K562 (cell line): ENCODE results near the gene DNAH3. TPM values are rescaled to one million over a fixed set of nuclear protein-coding genes. Genes with fewer than 3 reads are reported as not detected.

Experiments
- IRF9 ChIP-seq: fragments of 450-650 bp; IDR thresholded peaks from 2 replicates; pipeline ENCODE4 v1.6.1; 2016; ENCODE audit warnings: missing biosample characterization, missing genetic modification characterization
- JUND ChIP-seq, 2 experiments: IDR thresholded peaks; 2 replicates in 1 of 2; 3 replicates in 1 of 2; pipeline ENCODE4 v1.6.1; 2011; ENCODE audit warnings: borderline replicate concordance in 2 of 2, low read depth in 2 of 2, low read length in 2 of 2, improper control_type of control experiment in 1 of 2, missing biosample characterization in 1 of 2, missing genetic modification characterization in 1 of 2, missing genetic modification reagents in 1 of 2
- LARP7 ChIP-seq: fragments of 450-650 bp; IDR thresholded peaks from 2 replicates; pipeline ENCODE4 v1.6.1; 2016
- MAZ ChIP-seq, 2 experiments: fragments of 450-650 bp in 1 of 2; sonication (generic) in 1 of 2; formaldehyde crosslinking; IDR thresholded peaks in 1 of 2; conservative IDR thresholded peaks in 1 of 2; 2 replicates each; pipeline versions ENCODE4 v1.4.0 to v1.5.0; 2020; ENCODE audit warnings: mild to moderate bottlenecking in 1 of 2, missing genetic modification reagents in 1 of 2
- POLR2B ChIP-seq: fragments of 450-650 bp; IDR thresholded peaks from 2 replicates; pipeline ENCODE4 v1.6.1; 2018; ENCODE audit warnings: low read depth; ENCODE audit not compliant: partially characterized antibody
- RNF2 ChIP-seq: sonication (generic); IDR thresholded peaks from 2 replicates; pipeline ENCODE4 v1.6.1; 2016
- TRIM24 ChIP-seq, 2 experiments: fragments of 450-650 bp; IDR thresholded peaks; 2 replicates each; pipeline ENCODE4 v1.6.1; 2016
- VEZF1 ChIP-seq: fragments of 200-800 bp; sonication (Bioruptor generic); IDR thresholded peaks from 2 replicates; pipeline ENCODE4 v1.6.1; 2017; ENCODE audit warnings: missing genetic modification characterization, missing compliant biosample characterization
- XRCC5 ChIP-seq: fragments of 200-400 bp; formaldehyde crosslinking; IDR thresholded peaks from 2 replicates; pipeline ENCODE4 v1.6.1; 2017; ENCODE audit warnings: low read depth, mild to moderate bottlenecking, low read length
- ZFPM2 ChIP-seq: fragments of 250-450 bp; sonication (Bioruptor Pico); IDR thresholded peaks from 2 replicates; pipeline ENCODE4 v1.5.1; 2022; ENCODE audit warnings: mild to moderate bottlenecking
- ZHX1 ChIP-seq: fragments of 150-350 bp; conservative IDR thresholded peaks from 2 replicates; pipeline ENCODE4 v1.6.1; 2014; ENCODE audit warnings: low read length
- ZNF274 ChIP-seq: IDR thresholded peaks from 2 replicates; pipeline ENCODE4 v1.6.1; 2011; ENCODE audit warnings: low read depth, mild to moderate bottlenecking, low read length, moderate library complexity, borderline replicate concordance
- ZNF695 ChIP-seq: fragments of 450-650 bp; formaldehyde crosslinking; IDR thresholded peaks from 2 replicates; pipeline ENCODE4 v1.4.0; 2020; ENCODE audit warnings: mild to moderate bottlenecking, moderate library complexity
- ZNF707 ChIP-seq: fragments of 250-450 bp; sonication (Bioruptor Pico); conservative IDR thresholded peaks from 2 replicates; pipeline ENCODE4 v1.8.0; 2022; ENCODE audit warnings: inconsistent platforms, mild to moderate bottlenecking, moderate library complexity
- polyA plus RNA-seq, 8 experiments: library from polyadenylated mRNA; depleted of rRNA in 4 of 8; stranded (reverse) in 5 of 8; unstranded in 3 of 8; fragments of >200 nt; fragmentation: Nextera tagmentation in 2 of 8; fragmentation: Illumina TruSeq in 1 of 8; extraction: Ambion mirVana in 2 of 8; extraction: Trizol in 1 of 8; gene quantifications; 2 replicates each; pipeline versions ENCODE4 v1.2.1 to v1.2.3, GENCODE V29; 2011 to 2014; ENCODE audit warnings: inconsistent platforms in 1 of 8, missing spikeins in 1 of 8
- total RNA-seq, 7 experiments: library from RNA; depleted of rRNA in 6 of 7; stranded (reverse); fragments of >200 nt in 6 of 7; fragmentation: Illumina TruSeq in 2 of 7; extraction: Trizol in 2 of 7; gene quantifications; 2 replicates each; pipeline versions ENCODE4 v1.2.1 to v1.2.3, GENCODE V29; 2011 to 2021; ENCODE audit warnings: low replicate concordance in 1 of 7
- TF ChIP-seq, protein P1 (sequence below): sonication (generic); formaldehyde crosslinking; IDR thresholded peaks from 2 replicates; pipeline ENCODE4 v1.8.0; 2022; ENCODE audit warnings: mild to moderate bottlenecking, missing genetic modification reagents
- TF ChIP-seq, protein P2 (sequence below): sonication (generic); formaldehyde crosslinking; IDR thresholded peaks from 2 replicates; pipeline ENCODE4 v1.8.1; 2023; ENCODE audit warnings: mild to moderate bottlenecking, missing genetic modification reagents, moderate library complexity

Gene DNAH3
- total and polyA plus RNA-seq, 9 of the 15 experiments (the other 6 are each of a cell fraction or from before 2014, with no cell fraction given), result 0.32 to 0.84 (median 0.44) TPM

- TF ChIP-seq JUND (IDR thresholded peaks at IDR 0.05; ENCODE audit: borderline replicate concordance, low read depth, low read length) (peak; percentile 62; the same call in 1 of the 2 replicates), JUND (tag; IDR thresholded peaks at IDR 0.05; ENCODE audit: borderline replicate concordance, low read depth, low read length) (peak; percentile 98; the same call in 2 of the 3 replicates), LARP7 (no peak), MAZ (CRISPR knock-in tag; conservative IDR thresholded peaks at IDR 0.05 in 1 of 2, IDR thresholded peaks at IDR 0.05 in 1 of 2) (peak in 1 of 2 experiments; percentile 98; a peak in 2 of 4 replicates), VEZF1 (CRISPR knock-in tag) (peak; percentile 85), ZNF274 (no peak), ZHX1 (no peak), ZNF695 (CRISPR knock-in tag) (peak; percentile 93), IRF9 (peak; percentile 100), TRIM24 (IDR thresholded peaks at IDR 0.05) (peak; percentile 40 to 77; a peak in 3 of 4 replicates), ZFPM2 (CRISPR knock-in tag) (peak; percentile 99), RNF2 (peak; percentile 53; the same call in 1 of the 2 replicates), POLR2B (no peak), XRCC5 (no peak), ZNF707 (peak; percentile 93)
- TF ChIP-seq, protein P1, sequence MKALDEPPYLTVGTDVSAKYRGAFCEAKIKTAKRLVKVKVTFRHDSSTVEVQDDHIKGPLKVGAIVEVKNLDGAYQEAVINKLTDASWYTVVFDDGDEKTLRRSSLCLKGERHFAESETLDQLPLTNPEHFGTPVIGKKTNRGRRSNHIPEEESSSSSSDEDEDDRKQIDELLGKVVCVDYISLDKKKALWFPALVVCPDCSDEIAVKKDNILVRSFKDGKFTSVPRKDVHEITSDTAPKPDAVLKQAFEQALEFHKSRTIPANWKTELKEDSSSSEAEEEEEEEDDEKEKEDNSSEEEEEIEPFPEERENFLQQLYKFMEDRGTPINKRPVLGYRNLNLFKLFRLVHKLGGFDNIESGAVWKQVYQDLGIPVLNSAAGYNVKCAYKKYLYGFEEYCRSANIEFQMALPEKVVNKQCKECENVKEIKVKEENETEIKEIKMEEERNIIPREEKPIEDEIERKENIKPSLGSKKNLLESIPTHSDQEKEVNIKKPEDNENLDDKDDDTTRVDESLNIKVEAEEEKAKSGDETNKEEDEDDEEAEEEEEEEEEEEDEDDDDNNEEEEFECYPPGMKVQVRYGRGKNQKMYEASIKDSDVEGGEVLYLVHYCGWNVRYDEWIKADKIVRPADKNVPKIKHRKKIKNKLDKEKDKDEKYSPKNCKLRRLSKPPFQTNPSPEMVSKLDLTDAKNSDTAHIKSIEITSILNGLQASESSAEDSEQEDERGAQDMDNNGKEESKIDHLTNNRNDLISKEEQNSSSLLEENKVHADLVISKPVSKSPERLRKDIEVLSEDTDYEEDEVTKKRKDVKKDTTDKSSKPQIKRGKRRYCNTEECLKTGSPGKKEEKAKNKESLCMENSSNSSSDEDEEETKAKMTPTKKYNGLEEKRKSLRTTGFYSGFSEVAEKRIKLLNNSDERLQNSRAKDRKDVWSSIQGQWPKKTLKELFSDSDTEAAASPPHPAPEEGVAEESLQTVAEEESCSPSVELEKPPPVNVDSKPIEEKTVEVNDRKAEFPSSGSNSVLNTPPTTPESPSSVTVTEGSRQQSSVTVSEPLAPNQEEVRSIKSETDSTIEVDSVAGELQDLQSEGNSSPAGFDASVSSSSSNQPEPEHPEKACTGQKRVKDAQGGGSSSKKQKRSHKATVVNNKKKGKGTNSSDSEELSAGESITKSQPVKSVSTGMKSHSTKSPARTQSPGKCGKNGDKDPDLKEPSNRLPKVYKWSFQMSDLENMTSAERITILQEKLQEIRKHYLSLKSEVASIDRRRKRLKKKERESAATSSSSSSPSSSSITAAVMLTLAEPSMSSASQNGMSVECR (CRISPR knock-in tag), result no peak
- TF ChIP-seq, protein P2, sequence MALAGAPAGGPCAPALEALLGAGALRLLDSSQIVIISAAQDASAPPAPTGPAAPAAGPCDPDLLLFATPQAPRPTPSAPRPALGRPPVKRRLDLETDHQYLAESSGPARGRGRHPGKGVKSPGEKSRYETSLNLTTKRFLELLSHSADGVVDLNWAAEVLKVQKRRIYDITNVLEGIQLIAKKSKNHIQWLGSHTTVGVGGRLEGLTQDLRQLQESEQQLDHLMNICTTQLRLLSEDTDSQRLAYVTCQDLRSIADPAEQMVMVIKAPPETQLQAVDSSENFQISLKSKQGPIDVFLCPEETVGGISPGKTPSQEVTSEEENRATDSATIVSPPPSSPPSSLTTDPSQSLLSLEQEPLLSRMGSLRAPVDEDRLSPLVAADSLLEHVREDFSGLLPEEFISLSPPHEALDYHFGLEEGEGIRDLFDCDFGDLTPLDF (CRISPR knock-in tag), result no peak
These were observed 205.6 kb downstream of the DNAH3 start (continued) for GRCh38 chr16:20944861-20945574.
